ENCODE measurements around the gene TIAM1.

DNA sequence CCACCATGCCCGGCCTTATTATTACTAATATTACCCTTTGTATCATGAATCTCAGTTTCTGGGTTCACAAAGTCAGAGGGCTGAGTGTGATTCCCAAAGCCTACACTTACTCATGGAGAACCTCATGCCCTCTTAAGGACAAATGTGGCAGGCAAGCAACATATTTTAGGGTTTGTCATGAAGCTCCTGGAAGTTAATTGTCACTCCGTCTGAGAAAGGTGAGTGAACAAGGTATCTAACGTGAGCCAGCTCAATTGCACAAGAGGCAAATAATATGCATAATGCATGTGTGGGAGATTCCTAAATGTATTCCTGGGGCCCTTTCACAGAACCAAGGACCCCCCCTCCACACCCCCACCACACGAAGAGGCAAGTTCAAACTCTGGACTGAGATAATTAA lies 10.1 kb upstream of the TIAM1 start:
- TF ChIP-seq GATA3 (IDR thresholded peaks at IDR 0.05; ENCODE audit: low read depth, low read length) (no peak), GATA2 (IDR thresholded peaks at IDR 0.05; ENCODE audit: low read depth, low read length) (no peak)

Measured in SH-SY5Y (cell line).